Amniotic epithelial cell (primary cell): ENCODE data around the gene LMBR1.

Experiments
- DNase-seq: peaks from one replicate; pipeline ENCODE4 v3.0.0-alpha.2; 2010; ENCODE audit warnings: low read depth

The LMBR1 gene

GRCh38 chr7:156795415-156795814 lies 97.6 kb downstream of the LMBR1 start:
- peak; percentile 3 for DNase-seq

- DNase-seq = peak; percentile 63
Observed at GRCh38 chr7:156793334-156793733, 99.6 kb downstream of the LMBR1 start.

DNA sequence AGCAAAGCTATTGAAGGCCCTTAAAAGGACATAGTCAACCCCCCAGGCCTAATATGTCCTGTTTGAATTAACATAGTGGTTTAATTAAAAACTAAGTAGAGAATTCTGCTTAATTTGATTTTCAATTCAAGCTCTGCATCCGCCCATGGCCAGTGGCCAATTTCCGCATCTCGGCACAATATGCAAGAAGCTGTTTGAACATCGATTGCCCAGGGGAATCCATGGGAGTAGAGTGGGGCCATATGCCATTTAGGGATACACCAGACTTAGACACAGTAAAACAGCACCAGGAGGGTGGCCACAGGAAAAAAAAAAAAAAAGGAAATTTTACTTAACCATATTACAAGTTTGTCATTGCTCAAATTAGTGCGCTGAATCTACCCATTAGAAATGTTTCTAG lies 100.4 kb downstream of the LMBR1 start:
- no peak for DNase-seq

GRCh38 chr7:156791241-156791640 lies 101.7 kb downstream of the LMBR1 start:
- DNase-seq = no peak

DNA sequence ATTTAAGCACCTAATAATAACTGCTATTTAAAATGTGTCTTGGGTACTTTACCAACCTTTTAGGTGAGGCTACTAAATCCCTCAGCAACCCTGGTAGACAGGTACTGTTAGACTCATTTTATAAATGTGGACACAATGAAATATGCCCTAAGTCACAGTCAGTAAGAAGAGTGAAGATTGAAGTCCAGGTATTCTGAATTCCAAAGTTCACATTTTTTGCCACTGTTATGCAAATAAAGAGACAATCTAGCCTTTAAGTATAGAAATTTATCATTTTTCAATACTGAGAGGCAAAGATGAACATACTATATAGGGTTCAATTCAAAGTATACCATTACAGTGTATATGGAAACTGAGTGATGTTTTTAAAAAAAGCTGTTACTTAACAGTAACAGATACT lies 102.7 kb downstream of the LMBR1 start:
- no peak for DNase-seq

- DNase-seq = no peak
Observed at GRCh38 chr7:156785998-156786543, 106.9 kb downstream of the LMBR1 start.

GRCh38 chr7:156783864-156784263 lies 109.1 kb downstream of the LMBR1 start:
- peak; percentile 13 for DNase-seq

GRCh38 chr7:156781972-156782371 lies 111.0 kb downstream of the LMBR1 start:
- no peak for DNase-seq

- no peak for DNase-seq
Observed at GRCh38 chr7:156780724-156781455, 112.1 kb downstream of the LMBR1 start.

DNA sequence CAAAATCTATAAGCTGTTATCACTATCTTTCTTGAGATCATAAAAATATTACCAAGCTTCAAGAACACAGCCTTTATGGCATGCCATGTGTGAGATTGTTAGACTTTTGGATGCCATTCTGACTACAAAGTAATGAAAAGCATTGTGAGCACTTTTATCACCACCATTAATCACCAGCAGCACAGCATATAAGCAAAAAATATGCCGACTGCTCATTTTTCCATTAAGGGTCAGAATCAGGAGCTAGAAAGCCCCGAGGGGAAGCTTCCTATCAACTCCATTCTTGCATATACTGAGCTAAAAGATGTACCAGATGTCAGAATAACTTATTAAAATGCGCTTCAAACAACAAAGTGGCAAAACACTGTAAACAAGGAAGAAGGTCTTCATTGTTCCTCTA lies 114.3 kb downstream of the LMBR1 start:
- DNase-seq = peak; percentile 2

DNA sequence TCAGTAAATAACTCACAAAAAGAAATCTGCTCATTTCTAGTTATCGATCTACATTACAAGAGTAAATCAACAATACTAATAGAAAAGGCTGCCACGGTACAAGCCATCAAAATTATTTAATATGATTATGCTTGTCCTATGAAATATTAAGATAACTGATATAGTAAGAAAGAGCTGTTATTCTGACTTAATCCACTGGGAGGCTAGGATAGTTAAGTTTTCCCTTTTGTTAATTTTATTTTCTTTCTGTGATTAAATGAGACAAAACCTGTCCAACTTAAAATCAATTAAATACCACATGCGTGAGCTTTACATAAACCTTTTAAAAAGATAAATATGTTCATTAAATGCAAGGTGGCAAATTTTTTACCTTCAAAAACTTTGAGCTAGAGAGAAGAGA lies 114.8 kb downstream of the LMBR1 start:
- DNase-seq = no peak

GRCh38 chr7:156777364-156778069 lies 115.5 kb downstream of the LMBR1 start:
- peak; percentile 11 for DNase-seq

GRCh38 chr7:156776527-156776926 lies 116.5 kb downstream of the LMBR1 start:
- DNase-seq = no peak

DNA sequence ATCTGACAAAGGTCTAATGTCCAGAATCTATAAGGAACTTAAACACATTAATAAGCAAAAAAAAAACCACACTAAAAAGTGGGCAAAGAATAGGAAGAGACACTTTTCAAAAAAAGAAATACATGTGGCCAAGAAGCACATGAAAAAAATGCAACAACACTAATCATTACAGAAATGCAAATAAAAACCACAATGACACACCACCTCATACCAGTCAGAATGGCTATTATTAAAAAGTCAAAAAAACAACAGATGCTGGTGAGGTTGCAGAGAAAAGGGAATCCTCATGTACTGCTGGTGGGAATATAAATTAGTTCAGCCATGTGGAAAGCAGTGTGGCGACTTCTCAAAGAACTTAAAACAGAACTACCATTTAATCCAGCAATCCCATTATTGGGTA lies 119.0 kb downstream of the LMBR1 start:
- peak; percentile 37 for DNase-seq

- DNase-seq = no peak
Observed at GRCh38 chr7:156772725-156773124, 120.3 kb downstream of the LMBR1 start.

GRCh38 chr7:156768698-156769472 lies 124.1 kb downstream of the LMBR1 start:
- peak; percentile 7 for DNase-seq

- DNase-seq = no peak
Observed at GRCh38 chr7:156766666-156767065, 126.3 kb downstream of the LMBR1 start.

GRCh38 chr7:156765901-156766656 lies 126.9 kb downstream of the LMBR1 start:
- no peak for DNase-seq

DNA sequence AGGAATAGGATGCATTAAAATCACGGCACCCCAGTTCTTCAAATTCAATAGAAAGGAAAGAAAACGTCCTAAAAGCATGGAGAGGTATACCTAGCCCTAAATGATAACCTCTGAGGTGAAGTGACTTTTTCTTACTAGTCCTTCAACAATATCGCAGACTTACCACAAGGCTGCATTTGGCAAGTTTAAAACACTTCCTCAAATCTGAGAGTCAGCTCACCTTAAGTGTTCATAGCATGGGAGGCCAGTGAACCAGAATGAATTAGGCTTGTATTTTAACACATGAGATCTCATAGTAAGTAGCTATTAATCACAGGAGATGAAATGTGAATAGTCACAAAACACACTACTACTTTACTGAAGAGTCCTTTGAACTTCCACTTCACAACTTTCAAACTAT lies 128.2 kb downstream of the LMBR1 start:
- DNase-seq = no peak

GRCh38 chr7:156764016-156764669 lies 128.8 kb downstream of the LMBR1 start:
- DNase-seq = peak; percentile 73

DNA sequence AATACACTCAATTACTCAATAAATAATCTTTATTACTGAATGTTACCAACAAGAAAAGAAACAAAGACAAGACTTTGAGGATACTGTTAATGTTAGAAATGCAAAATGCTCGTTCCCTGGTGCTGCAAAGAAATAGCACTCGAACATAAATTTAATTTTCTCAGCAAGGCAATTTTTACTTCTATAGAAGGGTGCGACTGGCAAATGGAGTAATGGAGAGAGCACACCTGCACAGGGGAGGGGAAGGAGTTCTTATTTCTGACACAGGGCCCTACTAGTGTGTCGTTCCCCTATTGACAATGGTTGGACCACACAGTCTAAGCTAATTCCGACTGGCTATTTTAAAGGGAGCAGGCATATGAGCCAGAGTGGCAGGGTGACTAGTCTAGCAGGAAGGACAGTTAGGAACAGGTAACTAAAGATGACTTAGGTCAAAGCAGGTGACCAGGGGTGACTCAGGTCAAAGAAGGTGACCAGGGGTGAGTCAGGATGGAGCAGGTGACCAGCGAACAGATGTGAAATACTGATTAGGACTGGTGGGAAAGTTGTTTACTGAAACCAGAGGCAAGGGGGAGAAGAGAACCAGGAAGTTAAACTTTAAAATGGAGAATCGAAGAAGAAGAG lies 133.3 kb downstream of the LMBR1 start:
- no peak for DNase-seq
